Activated CD4-positive, alpha-beta memory T cell treated with anti-CD3 and anti-CD28 coated beads for 36 hours (primary cell): ENCODE results near the gene EXTL2. TPM values are rescaled to one million over a fixed set of nuclear protein-coding genes. Genes with fewer than 3 reads are reported as not detected.
"Not testable (repeated sequence)": the region's sequence is repeated elsewhere in the genome, so short reads cannot be mapped to it uniquely, and the experiment has no call there.

Experiments used
- CTCF ChIA-PET: fragments of 350-600 bp; sonication (Branson Sonifier 250); formaldehyde crosslinking; loops from one replicate; lab custom pipeline; 2021; ENCODE audit warnings: antibody characterized with exemption, inconsistent platforms; lab: Charles Lee
- POLR2A ChIA-PET: fragments of 350-600 bp; sonication (Branson Sonifier 250); formaldehyde crosslinking; loops from one replicate; lab custom pipeline; 2021; ENCODE audit warnings: antibody characterized with exemption; lab: Charles Lee
- DNase-seq: peaks from one replicate; pipeline ENCODE4 v3.0.0-alpha.2; 2020
- H3K27ac Mint-ChIP-seq: one replicate; pipeline ENCODE4 v1.8.0; 2021; ENCODE audit warnings: mixed read lengths
- H3K27me3 Mint-ChIP-seq: one replicate; pipeline ENCODE4 v1.8.0; 2021; ENCODE audit warnings: mixed read lengths
- H3K36me3 Mint-ChIP-seq: one replicate; pipeline ENCODE4 v1.8.0; 2021; ENCODE audit warnings: mixed read lengths
- H3K4me1 Mint-ChIP-seq: one replicate; pipeline ENCODE4 v1.8.0; 2021; ENCODE audit warnings: low read depth, mixed read lengths
- H3K4me3 Mint-ChIP-seq: one replicate; pipeline ENCODE4 v1.8.0; 2021; ENCODE audit warnings: mild to moderate bottlenecking, mixed read lengths
- H3K9me3 Mint-ChIP-seq: one replicate; pipeline ENCODE4 v1.8.0; 2021; ENCODE audit warnings: mixed read lengths
- intact Hi-C: fragments of 100-400 bp; cut with micrococcal nuclease; formaldehyde crosslinking; loops from one replicate; pipeline ENCODE4 v1.15.1; 2023
- total RNA-seq, 2 experiments: library from RNA; stranded (reverse); gene quantifications; one replicate each; pipeline ENCODE4 v1.2.3, GENCODE V29; 2021

Gene EXTL2
- total RNA-seq, 2 experiments from 2014 or later = 3.0 to 3.9 TPM

DNA sequence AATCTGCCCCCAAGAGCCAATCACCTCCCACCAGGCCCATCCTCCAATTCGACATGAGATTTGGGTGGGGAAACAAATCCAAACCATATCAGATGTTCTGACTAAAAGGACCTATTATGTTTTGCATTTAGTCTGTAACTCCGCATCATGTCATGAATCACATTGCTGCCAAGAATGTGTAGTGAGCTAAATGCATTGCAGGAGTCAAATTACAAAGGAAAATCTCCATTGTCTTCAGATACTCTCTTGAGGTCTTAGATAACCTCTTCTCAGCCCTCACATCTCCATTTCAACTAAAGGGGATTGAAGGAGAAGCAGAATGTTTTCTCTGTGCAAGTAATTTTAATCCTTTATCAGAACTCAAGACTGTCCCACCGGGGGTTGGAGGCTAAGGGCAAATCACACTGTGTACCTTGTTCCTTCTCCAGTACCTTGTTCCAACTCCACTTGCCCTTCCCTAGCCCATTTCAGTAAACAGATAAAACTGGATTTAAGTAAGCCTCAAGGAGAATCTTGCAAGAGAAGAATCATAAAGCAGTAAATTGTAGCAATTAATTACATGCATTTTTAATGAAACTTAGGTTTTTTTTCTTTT is 34.1 kb downstream of the EXTL2 start:
- no peak for DNase-seq
- H3K27ac Mint-ChIP-seq = no peak overlapping the region
- no peaks in the 10 kb centered on the region for H3K4me1 Mint-ChIP-seq
- peaks cover 2% of the 10 kb centered on the region for H3K27me3 Mint-ChIP-seq
- H3K9me3 Mint-ChIP-seq = no peaks in the 10 kb centered on the region
- POLR2A ChIA-PET = no interaction called here
- CTCF ChIA-PET = interaction anchor here (1.8 kb wide), 1 partner anchor 8 kb away, joined by 7 read pairs; no protein-coding TSS in a partner anchor
- no peaks in the 10 kb centered on the region for H3K36me3 Mint-ChIP-seq
- H3K4me3 Mint-ChIP-seq = no peak overlapping the region
- intact Hi-C loops = no loop called here

DNA sequence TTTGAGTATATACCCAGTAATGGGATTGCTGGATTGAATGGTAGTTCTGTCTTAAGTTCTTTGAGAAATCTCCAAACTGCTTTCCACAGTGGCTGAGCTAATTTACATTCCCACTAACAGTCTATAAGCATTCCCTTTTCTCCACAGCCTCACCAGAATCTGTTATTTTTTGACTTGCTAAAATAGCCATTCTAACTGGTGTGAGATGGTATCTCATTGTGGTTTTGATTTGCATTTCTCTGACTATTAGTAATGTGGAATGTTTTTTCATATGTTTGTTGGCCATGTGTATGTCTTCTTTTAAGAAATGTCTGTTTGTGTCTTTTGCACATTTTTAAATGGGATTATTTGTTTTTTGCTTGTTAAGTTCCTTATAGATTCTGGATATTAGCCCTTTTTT is 39.5 kb downstream of the EXTL2 start:
- intact Hi-C loops = not testable (repeated sequence)

GRCh38 chr1:100852976-100853375 is 41.7 kb downstream of the EXTL2 start:
- Mint-ChIP-seq H3K4me3 (no peak overlapping the region), H3K4me1 (no peaks in the 10 kb centered on the region), H3K27ac (no peak overlapping the region), H3K27me3 (peaks cover 16% of the 10 kb centered on the region), H3K9me3 (no peaks in the 10 kb centered on the region), H3K36me3 (no peaks in the 10 kb centered on the region)
- no peak for DNase-seq
- POLR2A ChIA-PET = no interaction called here
- intact Hi-C loops = no loop called here
- CTCF ChIA-PET = interaction anchor here (1.0 kb wide), 1 partner anchor 1046 kb away, joined by 3 read pairs; no protein-coding TSS in a partner anchor

More for the DNA sequence above, 39.5 kb downstream of the EXTL2 start:
- H3K36me3 Mint-ChIP-seq, CTCF ChIA-PET, DNase-seq, H3K4me1 Mint-ChIP-seq, H3K27me3 Mint-ChIP-seq, POLR2A ChIA-PET, H3K27ac Mint-ChIP-seq, H3K4me3 Mint-ChIP-seq, H3K9me3 Mint-ChIP-seq: not testable (repeated sequence)

- Mint-ChIP-seq H3K36me3 (no peaks in the 10 kb centered on the region), H3K27ac (no peak overlapping the region), H3K27me3 (peaks cover 20% of the 10 kb centered on the region), H3K4me1 (no peaks in the 10 kb centered on the region), H3K9me3 (no peaks in the 10 kb centered on the region), H3K4me3 (no peak overlapping the region)
- CTCF ChIA-PET = no interaction called here
- DNase-seq = no peak
- intact Hi-C loops = no loop called here
- POLR2A ChIA-PET = no interaction called here
Observed at GRCh38 chr1:100851726-100852125, 42.9 kb downstream of the EXTL2 start.

GRCh38 chr1:100847361-100848082 is 47.1 kb downstream of the EXTL2 start:
- no peaks in the 10 kb centered on the region for H3K36me3 Mint-ChIP-seq
- intact Hi-C loops = no loop called here
- POLR2A ChIA-PET = no interaction called here
- H3K27ac Mint-ChIP-seq = no peak overlapping the region
- no peak for DNase-seq
- H3K4me1 Mint-ChIP-seq = no peaks in the 10 kb centered on the region
- peaks cover 30% of the 10 kb centered on the region for H3K27me3 Mint-ChIP-seq
- no peaks in the 10 kb centered on the region for H3K9me3 Mint-ChIP-seq
- H3K4me3 Mint-ChIP-seq = no peak overlapping the region
- CTCF ChIA-PET = interaction anchor here (1.1 to 2.5 kb wide), 2 partner anchors 11 to 21 kb away, joined by 3 to 8 read pairs; no protein-coding TSS in a partner anchor

DNA sequence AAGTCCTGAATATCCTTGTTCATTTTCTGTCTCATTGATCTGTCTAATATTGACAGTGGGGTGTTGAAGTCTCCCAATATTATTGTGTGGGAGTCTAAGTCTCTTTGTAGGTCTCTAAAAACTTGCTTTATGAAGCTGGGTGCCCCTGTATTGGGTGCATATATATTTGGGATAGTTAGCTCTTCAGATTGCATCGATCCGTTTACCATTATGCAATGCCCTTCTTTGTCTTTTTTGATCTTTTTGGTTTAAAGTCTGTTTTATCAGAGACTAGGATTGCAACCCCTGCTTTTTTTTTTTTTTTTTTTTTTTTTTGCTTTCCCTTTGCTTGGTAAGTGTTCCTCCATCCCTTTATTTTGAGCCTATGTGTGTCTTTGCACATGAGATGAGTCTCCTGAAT is 51.5 kb downstream of the EXTL2 start:
- H3K36me3 Mint-ChIP-seq, H3K4me3 Mint-ChIP-seq, CTCF ChIA-PET, H3K27ac Mint-ChIP-seq, H3K9me3 Mint-ChIP-seq, H3K4me1 Mint-ChIP-seq, intact Hi-C loops, DNase-seq: not testable (repeated sequence)
- POLR2A ChIA-PET = interaction anchor here (0.6 kb wide), 1 partner anchor 130 kb away, joined by 3 read pairs; no protein-coding TSS in a partner anchor
- peaks cover 22% of the 10 kb centered on the region for H3K27me3 Mint-ChIP-seq

- no peak overlapping the region for H3K4me3 Mint-ChIP-seq
- intact Hi-C loops = loop anchor here (2.0 kb wide), 1 partner anchor 33 kb away; no protein-coding TSS in a partner anchor
- H3K4me1 Mint-ChIP-seq = peaks cover 5% of the 10 kb centered on the region
- CTCF ChIA-PET = interaction anchor here (1.4 kb wide), 2 partner anchors 12 to 32 kb away, joined by 3 to 6 read pairs; no protein-coding TSS in a partner anchor
- no peaks in the 10 kb centered on the region for H3K36me3 Mint-ChIP-seq
- no peaks in the 10 kb centered on the region for H3K9me3 Mint-ChIP-seq
- DNase-seq = no peak
- H3K27ac Mint-ChIP-seq = no peak overlapping the region
- H3K27me3 Mint-ChIP-seq = peaks cover 4% of the 10 kb centered on the region
- POLR2A ChIA-PET = no interaction called here
Observed at GRCh38 chr1:100835866-100836842, 58.5 kb downstream of the EXTL2 start.

DNA sequence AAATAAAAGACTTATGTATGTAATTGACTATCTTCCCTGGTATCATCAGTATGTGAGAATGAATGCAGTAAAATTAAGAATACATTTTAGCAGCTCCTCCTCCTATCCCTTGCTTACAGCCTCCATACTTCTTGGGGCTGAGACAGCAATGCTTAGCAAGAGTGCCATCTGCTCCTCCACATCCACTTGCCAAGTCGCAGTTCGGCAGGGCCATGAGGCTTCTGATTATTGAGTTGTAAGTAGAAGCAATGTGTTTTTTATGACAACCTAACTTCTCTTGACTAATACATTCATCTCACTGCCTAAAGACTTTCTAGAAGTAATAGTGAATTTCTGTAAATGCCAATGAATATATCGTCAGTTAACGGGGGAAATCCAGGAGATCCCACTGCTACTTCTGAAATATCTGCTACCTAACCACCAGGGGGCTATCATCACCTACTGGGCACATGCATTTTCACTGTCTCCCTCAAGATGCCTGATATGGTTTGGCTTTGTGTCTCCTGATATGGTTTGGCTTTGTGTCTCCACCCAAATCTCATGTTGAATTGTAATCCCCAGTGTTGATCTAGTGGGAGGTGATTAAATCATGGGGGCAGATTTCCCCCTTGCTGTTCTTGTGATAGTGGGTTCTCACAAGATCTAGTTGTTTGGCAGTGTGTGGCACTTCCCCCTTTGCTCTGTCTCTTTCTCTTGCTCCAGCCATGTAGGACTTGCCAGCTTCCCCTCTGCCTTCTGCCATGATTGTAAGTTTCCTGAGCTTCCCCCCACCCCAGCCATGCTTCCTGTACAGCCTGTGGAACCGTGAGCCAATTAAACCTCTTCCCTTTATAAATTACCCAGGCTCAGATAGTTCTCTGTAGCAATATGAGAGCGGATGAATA is 59.6 kb downstream of the EXTL2 start:
- H3K27me3 Mint-ChIP-seq = no peaks in the 10 kb centered on the region
- ChIA-PET POLR2A (no interaction called here), CTCF (interaction anchor here (1.4 kb wide), 1 partner anchor 34 kb away, joined by 6 read pairs; no protein-coding TSS in a partner anchor)
- no peak for DNase-seq
- peaks cover 5% of the 10 kb centered on the region for H3K4me1 Mint-ChIP-seq
- H3K27ac Mint-ChIP-seq = no peak overlapping the region
- intact Hi-C loops = loop anchor here (2.0 kb wide), 1 partner anchor 34 kb away; no protein-coding TSS in a partner anchor
- H3K4me3 Mint-ChIP-seq = no peak overlapping the region
- H3K36me3 Mint-ChIP-seq = no peaks in the 10 kb centered on the region
- H3K9me3 Mint-ChIP-seq = no peaks in the 10 kb centered on the region

GRCh38 chr1:100832694-100833428 is 61.8 kb downstream of the EXTL2 start:
- DNase-seq = no peak
- H3K36me3 Mint-ChIP-seq = no peaks in the 10 kb centered on the region
- intact Hi-C loops = no loop called here

DNA sequence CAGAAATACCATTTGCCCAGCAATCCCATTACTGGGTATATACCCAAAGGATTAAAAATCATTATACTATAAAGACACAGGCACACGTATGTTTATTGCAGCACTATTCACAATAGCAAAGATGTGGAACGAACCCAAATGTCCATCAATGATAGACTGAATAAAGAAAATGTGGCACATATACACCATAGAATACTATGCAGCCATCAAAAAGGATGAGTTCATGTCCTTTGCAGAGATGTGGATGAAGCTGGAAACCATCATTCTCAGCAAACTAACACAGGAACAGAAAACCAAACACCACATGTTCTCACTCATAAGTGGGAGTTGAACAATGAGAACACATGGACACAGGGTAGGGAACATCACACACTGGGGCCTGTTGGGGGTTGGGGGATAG is 69.0 kb downstream of the EXTL2 start:
- H3K9me3 Mint-ChIP-seq = peaks cover 14% of the 10 kb centered on the region
- H3K4me3 Mint-ChIP-seq, intact Hi-C loops, H3K27ac Mint-ChIP-seq, H3K27me3 Mint-ChIP-seq, CTCF ChIA-PET, H3K36me3 Mint-ChIP-seq, POLR2A ChIA-PET, H3K4me1 Mint-ChIP-seq, DNase-seq: not testable (repeated sequence)

More at GRCh38 chr1:100832694-100833428, 61.8 kb downstream of the EXTL2 start:
- POLR2A ChIA-PET = no interaction called here
- peaks cover 5% of the 10 kb centered on the region for H3K4me1 Mint-ChIP-seq
- no peak overlapping the region for H3K4me3 Mint-ChIP-seq
- H3K27me3 Mint-ChIP-seq = peaks cover 4% of the 10 kb centered on the region
- H3K27ac Mint-ChIP-seq = no peak overlapping the region
- H3K9me3 Mint-ChIP-seq = peaks cover 3% of the 10 kb centered on the region
- CTCF ChIA-PET = interaction anchor here (1.1 kb wide), 1 partner anchor 36 kb away, joined by 4 read pairs; no protein-coding TSS in a partner anchor
